Skeletal muscle cell (primary cell): ENCODE results near the gene LGALS8.
A peak's percentile ranks its signal among the peaks of the same experiment; 100 is the strongest.
"Not testable (repeated sequence)": the region's sequence is repeated elsewhere in the genome, so short reads cannot be mapped to it uniquely, and the experiment has no call there.

Source experiments
- DNase-seq: peaks from one replicate; pipeline ENCODE4 v3.0.0-alpha.2; 2010; ENCODE audit warnings: low read depth
- H3K4me3 ChIP-seq: 2 replicates; pipeline ENCODE4 v1.5.1; 2011; ENCODE audit warnings: low read depth, mild to moderate bottlenecking, control low read depth, low read length, moderate library complexity

LGALS8 gene

GRCh38 chr1:236568285-236568894 is 44.6 kb downstream of the LGALS8 start:
- no peak overlapping the region for H3K4me3 ChIP-seq
- peak; percentile 26 for DNase-seq

GRCh38 chr1:236575523-236575922 is 51.7 kb downstream of the LGALS8 start:
- H3K4me3 ChIP-seq = no peak overlapping the region
- peak; percentile 18 for DNase-seq

GRCh38 chr1:236576004-236576403 is 52.2 kb downstream of the LGALS8 start:
- DNase-seq = peak; percentile 11
- no peak overlapping the region for H3K4me3 ChIP-seq

- not testable (repeated sequence) for H3K4me3 ChIP-seq, DNase-seq
Observed at GRCh38 chr1:236577041-236577440, 53.3 kb downstream of the LGALS8 start.

- no peak for DNase-seq
- H3K4me3 ChIP-seq = no peak overlapping the region
Observed at GRCh38 chr1:236578661-236579060, 54.9 kb downstream of the LGALS8 start.

GRCh38 chr1:236580404-236580803 is 56.6 kb downstream of the LGALS8 start:
- H3K4me3 ChIP-seq, DNase-seq: not testable (repeated sequence)

GRCh38 chr1:236581528-236581927 is 57.7 kb downstream of the LGALS8 start:
- no peak overlapping the region for H3K4me3 ChIP-seq

GRCh38 chr1:236589531-236589930 is 65.7 kb downstream of the LGALS8 start:
- DNase-seq = no peak
- H3K4me3 ChIP-seq = no peak overlapping the region

More at GRCh38 chr1:236581528-236581927, 57.7 kb downstream of the LGALS8 start:
- DNase-seq = no peak

GRCh38 chr1:236590553-236591150 is 66.9 kb downstream of the LGALS8 start:
- no peak for DNase-seq

GRCh38 chr1:236602171-236602570 is 78.4 kb downstream of the LGALS8 start:
- DNase-seq = no peak
- H3K4me3 ChIP-seq = no peak overlapping the region

More at GRCh38 chr1:236590553-236591150, 66.9 kb downstream of the LGALS8 start:
- H3K4me3 ChIP-seq = no peak overlapping the region
